ENCODE results near the gene MFSD11. TPM values are rescaled to one million over a fixed set of nuclear protein-coding genes. Genes with fewer than 3 reads are reported as not detected.
A peak's percentile ranks its signal among the peaks of the same experiment; 100 is the strongest.

MFSD11 gene
- total and polyA plus RNA-seq, 9 donors: 9.6 to 26.2 (median 19.6) TPM

DNA sequence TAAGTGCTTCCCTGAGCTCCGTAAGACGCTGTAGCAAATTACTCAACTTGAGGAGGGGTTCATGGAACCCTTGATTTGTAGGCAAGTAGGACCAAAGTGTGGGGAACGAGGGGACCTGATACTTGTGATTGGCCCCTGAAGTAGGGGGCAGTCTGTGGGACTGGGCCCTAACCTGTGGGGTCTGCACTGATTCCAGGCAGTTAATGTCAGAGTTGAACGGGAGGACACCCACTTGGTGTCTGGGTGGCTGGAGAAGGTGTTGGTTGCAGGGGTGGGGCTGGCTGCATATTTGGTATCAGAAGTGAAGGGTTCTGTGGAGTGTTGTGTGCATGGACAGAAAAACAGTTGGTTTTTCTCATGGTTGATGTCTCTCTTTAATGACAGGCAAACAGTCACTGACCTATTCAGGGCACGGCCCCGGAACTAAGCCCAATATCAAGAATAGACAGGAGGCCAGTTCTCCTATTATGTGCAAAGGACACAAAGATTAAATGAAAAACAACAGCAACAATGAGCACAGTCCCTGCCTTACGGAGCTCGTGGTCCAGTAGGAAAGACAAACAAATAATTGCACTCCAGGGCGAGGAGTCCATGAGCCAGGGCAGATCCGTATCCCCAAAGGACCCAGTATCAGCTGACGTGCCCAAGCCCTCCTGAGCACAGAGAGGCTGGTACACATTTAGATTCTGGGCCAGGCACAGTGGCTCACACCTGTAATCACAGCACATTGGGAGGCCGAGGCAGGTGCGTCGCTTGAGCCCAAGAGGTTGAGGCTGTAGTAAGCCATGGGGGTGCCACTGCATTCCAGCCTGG, 46.3 kb upstream of the MFSD11 start:
- DNase-seq: no peak
- Histone ChIP-seq H3K4me1 (ENCODE audit: insufficient read depth) (peaks cover 35% of the 10 kb centered on the region), H3K4me3 (no peak overlapping the region), H3K27ac (no peak overlapping the region), H3K9me3 (no peaks in the 10 kb centered on the region), H3K27me3 (no peaks in the 10 kb centered on the region), H3K36me3 (no peaks in the 10 kb centered on the region)
- TF ChIP-seq EP300 (IDR thresholded peaks at IDR 0.05) (no peak), POLR2A (IDR thresholded peaks at IDR 0.05) (no peak)
- TF ChIP-seq, protein P1, sequence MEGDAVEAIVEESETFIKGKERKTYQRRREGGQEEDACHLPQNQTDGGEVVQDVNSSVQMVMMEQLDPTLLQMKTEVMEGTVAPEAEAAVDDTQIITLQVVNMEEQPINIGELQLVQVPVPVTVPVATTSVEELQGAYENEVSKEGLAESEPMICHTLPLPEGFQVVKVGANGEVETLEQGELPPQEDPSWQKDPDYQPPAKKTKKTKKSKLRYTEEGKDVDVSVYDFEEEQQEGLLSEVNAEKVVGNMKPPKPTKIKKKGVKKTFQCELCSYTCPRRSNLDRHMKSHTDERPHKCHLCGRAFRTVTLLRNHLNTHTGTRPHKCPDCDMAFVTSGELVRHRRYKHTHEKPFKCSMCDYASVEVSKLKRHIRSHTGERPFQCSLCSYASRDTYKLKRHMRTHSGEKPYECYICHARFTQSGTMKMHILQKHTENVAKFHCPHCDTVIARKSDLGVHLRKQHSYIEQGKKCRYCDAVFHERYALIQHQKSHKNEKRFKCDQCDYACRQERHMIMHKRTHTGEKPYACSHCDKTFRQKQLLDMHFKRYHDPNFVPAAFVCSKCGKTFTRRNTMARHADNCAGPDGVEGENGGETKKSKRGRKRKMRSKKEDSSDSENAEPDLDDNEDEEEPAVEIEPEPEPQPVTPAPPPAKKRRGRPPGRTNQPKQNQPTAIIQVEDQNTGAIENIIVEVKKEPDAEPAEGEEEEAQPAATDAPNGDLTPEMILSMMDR (IDR thresholded peaks at IDR 0.05): no peak
- 80 to 89% (median 85%) methylated on average over 14 of the region's 14 CpGs for WGBS, 3 donors
- intact Hi-C loops (cut with DNase I): no loop called here

DNA sequence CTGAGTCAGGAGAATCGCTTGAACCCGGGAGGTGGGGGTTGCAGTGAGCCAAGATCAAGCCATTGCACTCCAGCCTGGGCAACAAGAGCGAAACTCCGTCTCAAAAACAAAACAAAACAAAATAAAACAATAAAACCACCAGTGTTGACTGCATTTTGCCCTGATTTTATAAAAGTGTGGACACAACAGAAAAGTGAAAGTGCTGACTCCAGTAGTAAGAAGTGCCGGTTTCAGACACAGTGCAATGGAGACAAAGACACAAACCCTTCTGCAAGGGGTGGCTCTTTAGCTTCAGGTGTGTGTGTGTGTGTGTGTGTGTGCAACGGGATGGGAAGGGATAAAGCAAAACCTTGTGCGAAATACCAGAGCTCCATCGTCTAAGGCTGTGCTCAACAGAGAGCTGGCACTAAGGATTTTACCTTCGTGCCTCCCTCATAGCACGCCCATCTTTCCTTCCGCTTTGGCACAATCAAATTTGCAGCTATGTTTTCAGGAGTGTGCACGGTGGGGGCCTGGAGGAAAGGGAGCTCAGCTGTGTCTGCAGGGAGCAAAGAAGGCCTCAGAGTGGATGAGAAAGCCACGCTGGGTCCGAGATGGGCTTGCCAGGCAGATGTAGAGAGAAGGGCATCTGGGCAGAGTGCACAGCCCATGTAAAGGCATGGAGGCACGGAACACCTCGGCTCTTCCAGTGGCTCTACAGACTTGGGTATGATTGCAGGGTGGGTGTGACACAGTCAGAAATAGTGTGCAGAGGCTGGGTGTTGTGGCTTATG, 42.7 kb upstream of the MFSD11 start:
- 42 to 55% (median 45%) methylated on average over 16 of the region's 16 CpGs for WGBS, 3 donors
- TF ChIP-seq POLR2A (IDR thresholded peaks at IDR 0.05) (no peak), EP300 (IDR thresholded peaks at IDR 0.05) (no peak)
- TF ChIP-seq, protein P1 (IDR thresholded peaks at IDR 0.05): no peak
- no peak overlapping the region for H3K4me3 ChIP-seq
- H3K4me1 ChIP-seq (ENCODE audit: insufficient read depth): peaks cover 33% of the 10 kb centered on the region
- no peaks in the 10 kb centered on the region for H3K27me3 ChIP-seq
- DNase-seq: no peak
- intact Hi-C loops (cut with DNase I): no loop called here
- H3K27ac ChIP-seq: no peak overlapping the region
- no peaks in the 10 kb centered on the region for H3K9me3 ChIP-seq
- H3K36me3 ChIP-seq: no peaks in the 10 kb centered on the region

DNA sequence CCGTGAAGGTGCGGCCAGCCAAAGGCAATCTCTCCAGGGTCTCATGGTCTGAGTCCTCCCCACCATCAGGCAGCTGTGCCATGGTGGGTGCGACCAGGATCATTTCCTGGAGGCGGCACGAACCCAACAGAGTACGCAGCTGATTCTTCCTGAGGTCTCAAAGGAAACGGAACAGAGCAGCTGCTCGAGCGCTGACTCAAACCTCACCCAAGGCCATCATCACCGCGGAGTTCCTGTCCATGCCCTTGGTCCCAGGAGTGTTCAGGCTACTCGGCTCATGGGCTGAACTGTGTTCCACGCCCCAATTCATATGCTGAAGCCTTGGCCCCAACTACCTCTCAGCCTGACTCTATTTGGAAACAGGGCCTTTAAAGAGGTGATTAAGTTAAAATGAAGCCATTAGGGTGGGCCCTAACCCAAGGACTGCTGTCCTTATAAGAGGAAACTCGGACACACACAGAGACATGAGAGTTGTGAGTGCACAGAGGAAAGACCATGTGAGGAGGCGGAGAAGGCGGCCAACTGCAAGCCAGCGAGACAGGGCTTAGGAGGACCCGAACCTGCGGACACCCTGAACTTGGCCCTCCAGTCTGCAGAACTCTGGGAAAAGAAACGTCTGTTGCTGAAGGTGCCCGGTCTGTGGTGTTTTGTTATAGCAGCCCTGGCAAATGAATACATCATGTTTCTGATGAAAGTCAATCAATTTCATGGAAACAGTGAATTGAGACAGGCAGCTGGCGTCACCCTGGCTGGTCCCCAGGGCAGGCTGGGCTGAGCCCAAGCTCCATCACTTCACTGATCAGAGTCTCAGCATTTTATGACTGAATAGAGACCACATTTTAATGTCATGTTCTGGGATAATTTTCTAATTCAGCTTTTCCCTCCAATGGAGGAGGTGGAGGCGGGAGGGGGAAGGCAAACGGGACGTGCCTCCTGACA, 40.9 kb upstream of the MFSD11 start:
- WGBS, 3 donors: 47 to 70% (median 64%) methylated on average over 25 of the region's 25 CpGs

More for the DNA sequence above, 40.9 kb upstream of the MFSD11 start:
- Histone ChIP-seq H3K27me3 (no peaks in the 10 kb centered on the region), H3K9me3 (no peaks in the 10 kb centered on the region), H3K27ac (peak overlapping the region; percentile 25 to 46), H3K36me3 (no peaks in the 10 kb centered on the region), H3K4me1 (ENCODE audit: insufficient read depth) (peaks cover 41% of the 10 kb centered on the region), H3K4me3 (no peak overlapping the region)
- intact Hi-C loops (cut with DNase I): no loop called here
- peak in 3 of 5 donors; percentile 44 to 65 (median 50) for DNase-seq
- TF ChIP-seq POLR2A (IDR thresholded peaks at IDR 0.05): no peak
- no peak for TF ChIP-seq EP300 (IDR thresholded peaks at IDR 0.05)
- TF ChIP-seq, protein P1 (IDR thresholded peaks at IDR 0.05): no peak
